GM12875 (cell line): ENCODE results near the gene MRPS34.

Source experiments
- H3K4me3 ChIP-seq: one replicate; pipeline ENCODE4 v1.5.1; 2011; ENCODE audit warnings: low read depth, low read length, control low read depth
- TF ChIP-seq, protein P1 (sequence below): IDR thresholded peaks from 2 replicates; pipeline ENCODE4 v1.5.1; 2011; ENCODE audit warnings: low read depth, mild to moderate bottlenecking, control low read depth, inconsistent platforms, low read length, moderate library complexity, borderline replicate concordance; ENCODE audit not compliant: insufficient read depth

MRPS34 gene

DNA sequence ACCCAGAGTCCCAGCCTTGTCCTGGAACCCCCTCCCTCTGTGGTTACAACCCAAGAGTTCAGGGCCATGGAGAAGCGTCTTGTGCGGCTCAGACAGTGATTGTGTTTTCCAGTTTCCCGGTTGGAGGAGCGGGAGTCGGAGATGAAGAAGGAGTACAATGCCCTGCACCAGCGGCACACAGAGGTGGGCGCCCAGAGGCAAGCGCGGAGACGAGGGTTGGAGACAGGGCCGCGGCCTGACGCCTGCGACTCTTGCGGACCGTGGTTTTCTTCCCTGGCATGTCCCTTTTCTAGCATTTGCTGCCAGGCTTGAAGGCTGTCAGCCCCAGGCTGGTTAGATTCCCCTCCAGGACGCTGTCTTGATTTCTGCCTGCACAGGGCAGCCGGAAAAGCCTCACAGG lies 43.9 kb downstream of the MRPS34 start:
- TF ChIP-seq, protein P1, sequence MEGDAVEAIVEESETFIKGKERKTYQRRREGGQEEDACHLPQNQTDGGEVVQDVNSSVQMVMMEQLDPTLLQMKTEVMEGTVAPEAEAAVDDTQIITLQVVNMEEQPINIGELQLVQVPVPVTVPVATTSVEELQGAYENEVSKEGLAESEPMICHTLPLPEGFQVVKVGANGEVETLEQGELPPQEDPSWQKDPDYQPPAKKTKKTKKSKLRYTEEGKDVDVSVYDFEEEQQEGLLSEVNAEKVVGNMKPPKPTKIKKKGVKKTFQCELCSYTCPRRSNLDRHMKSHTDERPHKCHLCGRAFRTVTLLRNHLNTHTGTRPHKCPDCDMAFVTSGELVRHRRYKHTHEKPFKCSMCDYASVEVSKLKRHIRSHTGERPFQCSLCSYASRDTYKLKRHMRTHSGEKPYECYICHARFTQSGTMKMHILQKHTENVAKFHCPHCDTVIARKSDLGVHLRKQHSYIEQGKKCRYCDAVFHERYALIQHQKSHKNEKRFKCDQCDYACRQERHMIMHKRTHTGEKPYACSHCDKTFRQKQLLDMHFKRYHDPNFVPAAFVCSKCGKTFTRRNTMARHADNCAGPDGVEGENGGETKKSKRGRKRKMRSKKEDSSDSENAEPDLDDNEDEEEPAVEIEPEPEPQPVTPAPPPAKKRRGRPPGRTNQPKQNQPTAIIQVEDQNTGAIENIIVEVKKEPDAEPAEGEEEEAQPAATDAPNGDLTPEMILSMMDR, result no peak
- no peak overlapping the region for H3K4me3 ChIP-seq

DNA sequence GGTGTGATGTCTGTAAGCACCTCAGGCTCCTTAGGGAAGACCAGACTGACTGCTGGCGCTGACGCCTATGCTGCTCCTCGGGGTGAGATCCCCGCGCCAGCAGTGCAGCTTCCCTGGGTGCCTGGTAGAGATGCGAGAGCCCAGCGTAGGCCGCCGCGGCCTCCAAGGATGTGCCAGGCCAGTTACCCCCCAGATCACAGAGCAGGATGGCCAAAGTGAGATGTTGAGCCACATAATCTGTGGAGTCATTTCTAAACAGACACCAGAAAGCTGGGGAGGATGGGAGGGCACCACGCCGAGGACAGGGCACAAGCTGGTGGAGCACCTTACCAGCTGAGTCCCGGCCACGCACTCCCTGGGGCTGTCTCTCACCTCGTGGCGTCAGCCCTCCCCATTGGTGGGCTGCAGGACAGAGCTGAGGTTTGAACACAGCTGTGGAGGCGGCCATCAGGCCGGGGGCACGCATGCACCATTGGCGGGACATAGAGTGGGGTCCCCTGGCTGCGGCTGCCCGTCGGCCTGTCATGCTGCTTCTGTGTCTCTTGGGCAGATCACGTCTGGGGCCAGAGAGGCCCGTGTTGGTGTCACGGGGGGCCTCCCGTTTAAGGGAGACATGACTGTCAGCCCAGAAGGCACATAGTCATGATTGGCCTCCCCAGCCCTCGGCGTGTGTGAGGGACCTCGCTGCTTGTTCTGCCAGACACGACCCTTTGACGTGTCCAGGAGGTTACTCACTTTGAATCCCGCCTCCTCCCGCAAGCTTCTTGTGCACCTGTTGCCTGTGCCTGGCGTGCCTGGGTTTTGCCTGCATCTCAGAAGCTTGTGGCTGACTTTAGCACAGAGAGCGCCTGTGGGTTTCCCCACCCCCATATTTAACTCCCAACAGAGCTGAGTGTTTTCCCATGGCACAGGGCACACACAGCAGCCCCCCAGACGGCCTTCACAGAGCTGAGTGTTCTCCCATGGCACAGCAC lies 45.0 kb downstream of the MRPS34 start:
- no peak overlapping the region for H3K4me3 ChIP-seq
- TF ChIP-seq, protein P1, result no peak

DNA sequence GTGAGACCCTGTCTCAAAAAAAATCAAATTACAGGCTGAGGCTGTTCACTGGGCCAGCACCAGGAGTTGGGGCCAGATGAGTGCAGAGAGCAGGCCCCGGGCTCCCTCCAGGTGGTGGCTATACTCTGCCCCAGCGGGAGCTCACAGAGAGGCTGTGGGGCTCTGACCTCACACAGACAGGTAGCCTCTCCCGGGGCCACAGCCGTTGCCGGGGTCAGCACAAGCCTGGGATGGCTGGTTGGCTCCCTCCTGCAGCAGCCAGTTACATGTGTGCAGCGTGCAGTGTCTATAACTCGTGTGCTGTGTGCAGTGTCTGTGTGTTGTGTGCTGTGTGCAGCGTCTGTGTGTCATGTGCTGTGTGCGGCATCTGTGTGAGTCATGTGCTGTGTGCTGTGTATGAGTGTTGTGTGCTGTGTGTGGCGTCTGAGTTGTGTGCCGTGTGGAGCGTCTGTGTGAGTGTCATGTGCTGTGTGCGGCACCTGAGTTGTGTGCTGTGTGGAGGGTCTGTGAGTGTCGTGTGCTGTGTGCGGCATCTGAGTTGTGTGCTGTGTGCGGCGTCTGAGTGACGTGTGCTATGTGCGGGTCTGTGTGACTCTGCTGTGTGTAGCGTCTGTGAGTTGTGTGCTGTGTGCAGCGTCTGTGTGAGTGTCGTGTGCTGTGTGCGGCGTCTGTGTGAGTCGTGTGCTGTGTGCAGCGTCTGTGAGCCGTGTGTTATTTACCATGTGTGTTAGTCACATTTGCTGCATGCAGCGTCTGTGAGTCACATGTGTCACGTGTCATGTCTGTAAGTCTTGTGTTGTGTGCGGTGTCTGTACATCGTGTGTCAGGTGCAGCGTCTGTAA lies 46.1 kb downstream of the MRPS34 start:
- H3K4me3 ChIP-seq, result no peak overlapping the region
- TF ChIP-seq, protein P1, result no peak

DNA sequence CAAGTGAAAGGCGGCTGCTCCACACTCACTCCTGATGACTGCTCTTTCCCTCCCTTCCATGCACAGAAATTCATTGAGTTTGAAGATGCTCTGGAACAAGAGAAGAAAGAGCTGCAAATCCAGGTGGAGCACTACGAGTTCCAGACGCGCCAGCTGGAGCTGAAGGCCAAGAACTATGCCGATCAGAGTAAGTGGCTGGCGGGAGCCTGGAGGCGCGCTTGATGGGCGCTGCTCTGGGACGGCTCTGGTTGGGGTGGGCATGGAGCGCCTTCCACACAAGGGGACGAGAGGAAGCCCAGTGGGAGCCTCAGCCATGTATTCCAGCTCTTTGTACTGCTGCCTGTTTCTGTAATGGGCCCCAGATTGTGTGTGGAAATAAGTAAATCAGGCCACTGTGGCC lies 48.4 kb downstream of the MRPS34 start:
- no peak overlapping the region for H3K4me3 ChIP-seq
- TF ChIP-seq, protein P1, result no peak

DNA sequence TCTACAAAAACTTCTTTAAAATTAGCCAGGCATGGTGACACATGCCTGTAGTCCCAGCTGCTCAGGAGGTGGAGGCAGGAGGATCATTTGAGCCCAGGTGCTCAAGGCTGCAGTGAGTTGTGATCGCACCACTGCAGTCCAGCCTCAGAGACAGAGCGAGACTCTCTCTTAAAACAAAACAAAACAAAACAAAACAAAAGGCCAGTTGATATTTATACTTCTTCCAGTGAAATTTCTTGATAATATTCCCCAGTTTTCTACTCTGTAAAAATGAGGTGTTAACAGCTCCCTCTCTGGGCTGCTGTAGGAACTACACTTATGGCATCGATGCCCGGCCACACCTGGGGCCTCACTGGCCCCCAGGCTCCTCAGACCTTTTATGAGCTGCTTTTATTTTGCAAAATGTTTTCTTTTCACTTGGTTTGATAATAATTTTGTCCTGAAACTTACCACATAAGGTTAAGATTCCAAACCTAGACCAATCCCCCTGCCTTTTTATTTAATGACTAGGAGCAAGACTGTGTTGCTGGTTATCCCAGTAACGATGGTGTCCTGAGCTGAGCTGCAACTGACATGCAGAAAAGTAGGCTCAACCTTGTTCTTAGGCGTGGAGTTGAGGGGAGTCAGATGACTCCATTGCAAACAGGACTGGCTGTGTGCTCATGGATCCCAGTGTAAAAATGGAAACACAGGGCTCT lies 49.3 kb downstream of the MRPS34 start:
- TF ChIP-seq, protein P1, result peak; percentile 70
- H3K4me3 ChIP-seq, result no peak overlapping the region
